Esophagus squamous epithelium (tissue), 4 donors: Measurements from ENCODE around the gene PKMYT1.

ENCODE experiments used
- CTCF ChIP-seq, 6 experiments: fragments of 450-650 bp in 4 of 6; fragments of 200-600 bp in 2 of 6; sonication (generic) in 2 of 6; IDR thresholded peaks; one replicate each; pipeline ENCODE4 v1.5.1; 2016 to 2019; ENCODE audit warnings: antibody characterized with exemption in 6 of 6, mild to moderate bottlenecking in 4 of 6, moderate library complexity in 4 of 6
- POLR2A ChIP-seq, 4 donors: fragments of 450-650 bp; IDR thresholded peaks; one replicate each; pipeline ENCODE4 v1.6.1; 2017; ENCODE audit warnings: antibody characterized with exemption in 4 of 4, mild to moderate bottlenecking in 4 of 4, moderate library complexity in 3 of 4

GRCh38 chr16:2973605-2974318, 6.5 kb downstream of the PKMYT1 start:
- TF ChIP-seq CTCF (IDR thresholded peaks at IDR 0.05) = no peak
- TF ChIP-seq POLR2A (IDR thresholded peaks at IDR 0.05) = no peak
